ENCODE measurements around the gene STPG1. TPM values are rescaled to one million over a fixed set of nuclear protein-coding genes. Genes with fewer than 3 reads are reported as not detected.
"Not testable (repeated sequence)": the region's sequence is repeated elsewhere in the genome, so short reads cannot be mapped to it uniquely, and the experiment has no call there.

Gene STPG1
- polyA plus RNA-seq, 1 donor (not counting 4 experiments of a cell fraction or from before 2014, with no cell fraction given): 16.6 TPM

DNA sequence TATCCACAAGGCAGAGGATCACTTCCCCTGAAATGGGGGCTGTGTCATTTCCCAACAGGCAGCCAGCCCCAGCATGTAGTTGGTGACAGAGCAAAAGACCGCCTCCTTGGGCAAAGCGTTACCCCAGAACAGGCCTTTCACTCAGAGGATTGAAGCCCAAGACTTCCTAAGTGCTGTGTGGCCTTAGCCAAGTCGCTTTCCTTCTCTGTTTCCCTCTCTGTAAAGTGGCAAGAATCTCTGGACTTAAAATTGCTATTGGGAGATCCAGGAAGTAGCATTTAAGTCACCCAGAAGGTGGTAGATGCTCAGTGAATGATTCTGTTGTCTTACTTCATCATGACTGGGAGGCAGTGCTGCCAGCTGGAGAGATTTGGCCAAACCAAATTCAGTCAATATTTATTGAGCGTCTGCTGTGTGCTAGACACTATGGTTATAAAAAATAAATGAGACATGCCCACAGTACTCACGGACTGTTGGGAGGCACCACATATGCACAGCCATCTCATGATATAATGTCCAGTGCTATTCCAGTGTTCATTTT, 37.3 kb upstream of the STPG1 start:
- Histone ChIP-seq H3K36me3 (ENCODE audit: control insufficient read depth in 2 of 2, extremely low read depth in 1 of 2, insufficient read depth in 2 of 2, low read length in 2 of 2) (peaks cover 25 to 32% of the 10 kb centered on the region in 2 experiments), H3K9ac (ENCODE audit: control insufficient read depth, extremely low read depth, insufficient read depth, low read length) (no peak overlapping the region), H3K79me2 (ENCODE audit: control insufficient read depth, insufficient read depth, low read length) (no peaks in the 10 kb centered on the region), H4K20me1 (ENCODE audit: control insufficient read depth, extremely low read depth, insufficient read depth, low read length) (no peaks in the 10 kb centered on the region), H3K9me3 (ENCODE audit: control insufficient read depth, low read depth, low read length) (no peaks in the 10 kb centered on the region), H3K27me3 (ENCODE audit: control insufficient read depth, extremely low read depth, insufficient read depth, low read length) (no peaks in the 10 kb centered on the region), H3K4me2 (ENCODE audit: control insufficient read depth, extremely low read depth, insufficient read depth, low read depth, low read length) (no peak overlapping the region), H3K27ac (ENCODE audit: control insufficient read depth, insufficient read depth, low read length) (no peak overlapping the region), H3K4me1 (ENCODE audit: control insufficient read depth, extremely low read depth, insufficient read depth, low read length) (no peaks in the 10 kb centered on the region), H3K9me1 (ENCODE audit: control insufficient read depth, extremely low read depth, insufficient read depth, low read length) (no peaks in the 10 kb centered on the region), H2AFZ (ENCODE audit: control insufficient read depth, low read length) (no peak overlapping the region), H3K4me3 (ENCODE audit: control insufficient read depth in 2 of 3, extremely low read depth in 1 of 3, insufficient read depth in 2 of 3, low read depth in 1 of 3, low read length in 3 of 3) (no peak overlapping the region)
- FAIRE-seq (no peak), DNase-seq (ENCODE audit: low read depth, low spot score) (no peak)
- TF ChIP-seq CTCF (optimal IDR thresholded peaks at IDR 0.05 in 1 of 3, IDR thresholded peaks at IDR 0.05 in 1 of 3, conservative IDR thresholded peaks at IDR 0.05 in 1 of 3; ENCODE audit: extremely low read depth in 1 of 3, insufficient read depth in 2 of 3, low read length in 3 of 3) (no peak), EZH2 (IDR thresholded peaks at IDR 0.05; ENCODE audit: low read length) (no peak)
- dilution Hi-C loops (cut with MboI; ENCODE audit: extremely low pct_ligation_motif_present, low sequenced_read_pairs): no loop called here

GRCh38 chr1:24450316-24450715, 36.7 kb upstream of the STPG1 start:
- Histone ChIP-seq H3K27ac (ENCODE audit: control insufficient read depth, insufficient read depth, low read length) (no peak overlapping the region), H3K79me2 (ENCODE audit: control insufficient read depth, insufficient read depth, low read length) (no peaks in the 10 kb centered on the region), H3K36me3 (ENCODE audit: control insufficient read depth in 2 of 2, extremely low read depth in 1 of 2, insufficient read depth in 2 of 2, low read length in 2 of 2) (peaks cover 22 to 29% of the 10 kb centered on the region in 2 experiments), H3K9ac (ENCODE audit: control insufficient read depth, extremely low read depth, insufficient read depth, low read length) (no peak overlapping the region), H3K9me3 (ENCODE audit: control insufficient read depth, low read depth, low read length) (no peaks in the 10 kb centered on the region), H2AFZ (ENCODE audit: control insufficient read depth, low read length) (no peak overlapping the region), H4K20me1 (ENCODE audit: control insufficient read depth, extremely low read depth, insufficient read depth, low read length) (no peaks in the 10 kb centered on the region), H3K4me2 (ENCODE audit: control insufficient read depth, extremely low read depth, insufficient read depth, low read depth, low read length) (no peak overlapping the region), H3K4me3 (ENCODE audit: control insufficient read depth in 2 of 3, extremely low read depth in 1 of 3, insufficient read depth in 2 of 3, low read depth in 1 of 3, low read length in 3 of 3) (no peak overlapping the region), H3K27me3 (ENCODE audit: control insufficient read depth, extremely low read depth, insufficient read depth, low read length) (no peaks in the 10 kb centered on the region), H3K4me1 (ENCODE audit: control insufficient read depth, extremely low read depth, insufficient read depth, low read length) (no peaks in the 10 kb centered on the region), H3K9me1 (ENCODE audit: control insufficient read depth, extremely low read depth, insufficient read depth, low read length) (no peaks in the 10 kb centered on the region)
- dilution Hi-C loops (cut with MboI; ENCODE audit: extremely low pct_ligation_motif_present, low sequenced_read_pairs): no loop called here
- TF ChIP-seq CTCF (optimal IDR thresholded peaks at IDR 0.05 in 1 of 3, IDR thresholded peaks at IDR 0.05 in 1 of 3, conservative IDR thresholded peaks at IDR 0.05 in 1 of 3; ENCODE audit: extremely low read depth in 1 of 3, insufficient read depth in 2 of 3, low read length in 3 of 3) (no peak), EZH2 (IDR thresholded peaks at IDR 0.05; ENCODE audit: low read length) (no peak)
- no peak for FAIRE-seq
- DNase-seq (ENCODE audit: low read depth, low spot score): no peak

DNA sequence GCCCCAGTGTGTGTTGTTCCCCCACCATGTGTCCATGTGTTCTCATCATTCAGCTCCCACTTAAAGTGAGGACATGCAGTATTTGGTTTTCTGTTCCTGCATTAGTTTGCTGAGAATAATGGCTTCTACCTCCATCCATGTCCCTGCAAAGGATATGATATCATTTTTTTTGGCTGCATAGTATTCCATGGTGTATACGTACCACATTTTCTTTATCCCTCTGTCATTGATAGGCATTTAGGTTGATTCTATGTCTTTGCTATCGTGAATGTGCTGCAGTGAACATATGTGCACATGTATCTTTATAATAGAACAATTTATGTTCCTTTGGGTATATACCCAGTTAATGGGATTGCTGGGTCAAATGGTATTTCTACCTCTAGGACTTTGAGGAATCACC, 32.9 kb upstream of the STPG1 start:
- H3K79me2 ChIP-seq (ENCODE audit: control insufficient read depth, insufficient read depth, low read length); FAIRE-seq; H3K4me1 ChIP-seq (ENCODE audit: control insufficient read depth, extremely low read depth, insufficient read depth, low read length); H2AFZ ChIP-seq (ENCODE audit: control insufficient read depth, low read length); dilution Hi-C loops (cut with MboI; ENCODE audit: extremely low pct_ligation_motif_present, low sequenced_read_pairs); H3K9ac ChIP-seq (ENCODE audit: control insufficient read depth, extremely low read depth, insufficient read depth, low read length); H3K4me2 ChIP-seq (ENCODE audit: control insufficient read depth, extremely low read depth, insufficient read depth, low read depth, low read length); H3K9me1 ChIP-seq (ENCODE audit: control insufficient read depth, extremely low read depth, insufficient read depth, low read length); H3K27ac ChIP-seq (ENCODE audit: control insufficient read depth, insufficient read depth, low read length); H3K9me3 ChIP-seq (ENCODE audit: control insufficient read depth, low read depth, low read length); H3K27me3 ChIP-seq (ENCODE audit: control insufficient read depth, extremely low read depth, insufficient read depth, low read length); DNase-seq (ENCODE audit: low read depth, low spot score); H4K20me1 ChIP-seq (ENCODE audit: control insufficient read depth, extremely low read depth, insufficient read depth, low read length); H3K4me3 ChIP-seq (ENCODE audit: control insufficient read depth in 2 of 3, extremely low read depth in 1 of 3, insufficient read depth in 2 of 3, low read depth in 1 of 3, low read length in 3 of 3): not testable (repeated sequence)
- H3K36me3 ChIP-seq (ENCODE audit: control insufficient read depth in 2 of 2, extremely low read depth in 1 of 2, insufficient read depth in 2 of 2, low read length in 2 of 2): peaks cover 26 to 29% of the 10 kb centered on the region in 2 experiments
